K562 (cell line): Measurements from ENCODE around the gene EIPR1. TPM values are rescaled to one million over a fixed set of nuclear protein-coding genes. Genes with fewer than 3 reads are reported as not detected.

Experiments
- ATAC-seq: fragments of 200-7000 bp; cut with Tn5 transposase; 3 replicates; pipeline ENCODE4 v1.9.1; 2020; ENCODE audit warnings: moderate library complexity
- BruUV-seq: library from RNA; stranded (reverse); fragments of 400-500 nt; replicated peaks from 2 replicates; lab custom pipeline; 2021; lab: Mats Ljungman, UMichigan
- CTCF ChIA-PET: fragments of 300-600 bp; formaldehyde crosslinking; extraction: SDS; loops from one replicate; lab custom pipeline; 2021; ENCODE audit warnings: low intra/inter-chr PET ratio; lab: Yijun Ruan, JAX
- POLR2A ChIA-PET: fragments of 300-600, 350-650 bp; sonication (Branson Sonifier 250); formaldehyde crosslinking; extraction: SDS; loops from one replicate; lab custom pipeline; 2021; ENCODE audit warnings: antibody characterized with exemption, inconsistent platforms; lab: Yijun Ruan, JAX
- DNase-seq, 4 experiments: peaks; one replicate each; pipeline versions ENCODE4 v3.0.0 to v3.0.0-alpha.2; 2011 to 2018; ENCODE audit warnings: low spot score in 3 of 4, mixed read lengths in 3 of 4; ENCODE audit errors: extremely low read depth in 1 of 4
- FAIRE-seq: peaks from 2 replicates; lab custom pipeline; 2011; peaks lifted over from hg19 to GRCh38; lab: Jason Lieb, UNC
- H2AFZ ChIP-seq: 2 replicates; pipeline ENCODE4 v1.6.0; 2011; ENCODE audit warnings: low read depth, low read length, control low read depth, inconsistent platforms
- H3K27ac ChIP-seq: fragments of 200-600 bp; 3 replicates; pipeline ENCODE4 v1.8.0; 2011; ENCODE audit warnings: low read depth, mild to moderate bottlenecking, control low read depth, inconsistent platforms, low read length, moderate library complexity, mixed read lengths; ENCODE audit errors: extremely low read depth
- H3K27me3 ChIP-seq, 2 experiments: fragments of 300-600 bp in 1 of 2; 2 replicates in 1 of 2; 3 replicates in 1 of 2; pipeline versions ENCODE4 v1.6.0 to v1.8.0; 2011; ENCODE audit warnings: inconsistent platforms in 2 of 2, low read length in 2 of 2, mild to moderate bottlenecking in 1 of 2, mixed read lengths in 1 of 2, moderate library complexity in 1 of 2; ENCODE audit not compliant: control insufficient read depth in 2 of 2, insufficient read depth in 2 of 2
- H3K36me3 ChIP-seq: fragments of 300-600 bp; 3 replicates; pipeline ENCODE4 v1.8.0; 2011; ENCODE audit warnings: mild to moderate bottlenecking, low read length, inconsistent platforms; ENCODE audit not compliant: control insufficient read depth, insufficient read depth
- H3K4me1 ChIP-seq, 2 experiments: fragments of 200-600 bp in 1 of 2; replicated peaks in 1 of 2; 2 replicates in 1 of 2; 3 replicates in 1 of 2; pipeline versions ENCODE4 v1.5.1 to v1.8.0; 2011; ENCODE audit warnings: inconsistent platforms in 2 of 2, low read length in 2 of 2, mild to moderate bottlenecking in 1 of 2, mixed read lengths in 1 of 2, moderate library complexity in 1 of 2; ENCODE audit not compliant: control insufficient read depth in 2 of 2, insufficient read depth in 2 of 2
- H3K4me2 ChIP-seq: 2 replicates; pipeline ENCODE4 v1.6.1; 2011; ENCODE audit warnings: low read length, control low read depth, inconsistent platforms, mixed read lengths; ENCODE audit not compliant: insufficient read depth
- H3K4me3 ChIP-seq: fragments of 200-600 bp; sonication (generic), shearing (Covaris generic); 2 replicates; pipeline ENCODE4 v1.5.1; 2016; ENCODE audit warnings: control low read depth, inconsistent platforms
- H3K79me2 ChIP-seq: fragments of 200-600 bp; 3 replicates; pipeline ENCODE4 v1.8.0; 2011; ENCODE audit warnings: low read length, inconsistent platforms; ENCODE audit not compliant: control insufficient read depth, insufficient read depth
- H3K9ac ChIP-seq, 2 experiments: 2 replicates each; pipeline versions ENCODE4 v1.6.0 to v1.6.1; 2011; ENCODE audit warnings: low read depth in 2 of 2, low read length in 2 of 2, control low read depth in 1 of 2, inconsistent platforms in 1 of 2, mild to moderate bottlenecking in 1 of 2, mixed read lengths in 1 of 2; ENCODE audit not compliant: insufficient read depth in 1 of 2
- H3K9me1 ChIP-seq: one replicate; pipeline ENCODE4 v1.6.0; 2011; ENCODE audit warnings: inconsistent platforms, mild to moderate bottlenecking, low read length, moderate library complexity; ENCODE audit not compliant: control insufficient read depth, insufficient read depth
- H3K9me3 ChIP-seq: replicated peaks from 2 replicates; pipeline ENCODE4 v1.5.1; 2011; ENCODE audit warnings: low read depth, low read length, inconsistent platforms; ENCODE audit not compliant: control insufficient read depth, insufficient read depth
- H4K20me1 ChIP-seq: replicated peaks from 2 replicates; pipeline ENCODE4 v1.6.1; 2011; ENCODE audit warnings: low read length, inconsistent platforms, mixed read lengths; ENCODE audit not compliant: control insufficient read depth, insufficient read depth
- CREB1 ChIP-seq, 2 experiments: sonication (generic) in 1 of 2; formaldehyde crosslinking in 1 of 2; IDR thresholded peaks; 2 replicates each; pipeline versions ENCODE4 v1.6.1 to v1.8.0; 2012 to 2022; ENCODE audit warnings: inconsistent platforms in 1 of 2, mild to moderate bottlenecking in 1 of 2, missing genetic modification reagents in 1 of 2, moderate library complexity in 1 of 2
- EP300 ChIP-seq: IDR thresholded peaks from 2 replicates; pipeline ENCODE4 v1.6.1; 2012; ENCODE audit warnings: low read length, improper control_type of control experiment
- HOMEZ ChIP-seq: fragments of 250-450 bp; sonication (Bioruptor Pico); IDR thresholded peaks from 2 replicates; pipeline ENCODE4 v1.4.0; 2020; ENCODE audit warnings: mild to moderate bottlenecking, moderate library complexity
- KLF1 ChIP-seq: fragments of 450-650 bp; IDR thresholded peaks from 2 replicates; pipeline ENCODE4 v1.6.1; 2016; ENCODE audit warnings: missing genetic modification characterization, missing compliant biosample characterization
- MITF ChIP-seq: IDR thresholded peaks from 2 replicates; pipeline ENCODE4 v1.6.1; 2014; ENCODE audit warnings: antibody characterized with exemption
- NBN ChIP-seq: fragments of 450-650 bp; IDR thresholded peaks from 2 replicates; pipeline ENCODE4 v1.6.1; 2016; ENCODE audit warnings: low read depth, mild to moderate bottlenecking
- NKRF ChIP-seq: fragments of 450-650 bp; IDR thresholded peaks from 2 replicates; pipeline ENCODE4 v1.6.1; 2016; ENCODE audit warnings: borderline replicate concordance
- PCBP1 ChIP-seq: fragments of 200-400 bp; formaldehyde crosslinking; IDR thresholded peaks from 2 replicates; pipeline ENCODE4 v1.6.1; 2018; ENCODE audit warnings: mild to moderate bottlenecking, low read depth, low read length; ENCODE audit not compliant: poor library complexity, severe bottlenecking
- RB1 ChIP-seq: fragments of 450-650 bp; IDR thresholded peaks from 2 replicates; pipeline ENCODE4 v1.6.1; 2017; ENCODE audit warnings: low read depth, mild to moderate bottlenecking
- SIN3A ChIP-seq, 2 experiments: fragments of 150-350 bp in 1 of 2; IDR thresholded peaks; 2 replicates each; pipeline ENCODE4 v1.6.1; 2011 to 2016; ENCODE audit warnings: borderline replicate concordance in 2 of 2, low read depth in 2 of 2, low read length in 2 of 2, mild to moderate bottlenecking in 2 of 2, moderate library complexity in 2 of 2; ENCODE audit not compliant: control insufficient read depth in 1 of 2
- ZNF583 ChIP-seq: fragments of 250-450 bp; sonication (Bioruptor Pico); IDR thresholded peaks from 2 replicates; pipeline ENCODE4 v1.4.0; 2020
- ZNF707 ChIP-seq: fragments of 250-450 bp; sonication (Bioruptor Pico); conservative IDR thresholded peaks from 2 replicates; pipeline ENCODE4 v1.8.0; 2022; ENCODE audit warnings: inconsistent platforms, mild to moderate bottlenecking, moderate library complexity
- ZNF785 ChIP-seq: fragments of 250-450 bp; sonication (Bioruptor Pico); IDR thresholded peaks from 2 replicates; pipeline ENCODE4 v1.4.0; 2020; ENCODE audit warnings: mild to moderate bottlenecking
- ZNF79 ChIP-seq: fragments of 250-450 bp; sonication (Bioruptor Pico); IDR thresholded peaks from 2 replicates; pipeline ENCODE4 v1.4.0; 2020; ENCODE audit warnings: low read depth, mild to moderate bottlenecking, moderate library complexity
- WGBS: fragments of 100-300 bp; shearing (Covaris generic); methylation state at CpG from one replicate; pipeline ENCODE4 v1.1.6; 2016; ENCODE audit warnings: low coverage, mixed read lengths; ENCODE audit not compliant: insufficient coverage; ENCODE audit errors: missing lambda C conversion rate; 5-methylcytosine and 5-hydroxymethylcytosine counted together
- in situ Hi-C: fragments of 300-500 bp; cut with MboI; formaldehyde crosslinking; loops from 4 replicates; pipeline ENCODE4 v1.15.0; 2018; ENCODE audit warnings: inconsistent platforms, mixed read lengths
- intact Hi-C: fragments of 100-400 bp; cut with micrococcal nuclease; formaldehyde crosslinking; loops from 2 replicates; pipeline ENCODE4 v1.14.2; 2022
- polyA plus RNA-seq, 8 experiments: library from polyadenylated mRNA; depleted of rRNA in 4 of 8; stranded (reverse) in 5 of 8; unstranded in 3 of 8; fragments of >200 nt; fragmentation: Nextera tagmentation in 2 of 8; fragmentation: Illumina TruSeq in 1 of 8; extraction: Ambion mirVana in 2 of 8; extraction: Trizol in 1 of 8; gene quantifications; 2 replicates each; pipeline versions ENCODE4 v1.2.1 to v1.2.3, GENCODE V29; 2011 to 2014; ENCODE audit warnings: inconsistent platforms in 1 of 8, missing spikeins in 1 of 8
- total RNA-seq, 7 experiments: library from RNA; depleted of rRNA in 6 of 7; stranded (reverse); fragments of >200 nt in 6 of 7; fragmentation: Illumina TruSeq in 2 of 7; extraction: Trizol in 2 of 7; gene quantifications; 2 replicates each; pipeline versions ENCODE4 v1.2.1 to v1.2.3, GENCODE V29; 2011 to 2021; ENCODE audit warnings: low replicate concordance in 1 of 7
- TF ChIP-seq, protein P1 (sequence below): fragments of 450-650 bp; IDR thresholded peaks from 2 replicates; pipeline ENCODE4 v1.6.1; 2016; ENCODE audit warnings: mild to moderate bottlenecking

The EIPR1 gene
- total and polyA plus RNA-seq, 9 of the 15 experiments (the other 6 are each of a cell fraction or from before 2014, with no cell fraction given), result 19.9 to 54.4 (median 35.9) TPM

GRCh38 chr2:3411103-3411502 lies 33.5 kb upstream of the EIPR1 start:
- no peaks in the 10 kb centered on the region for H3K9me1 ChIP-seq
- in situ Hi-C loops, result no loop called here
- CTCF ChIA-PET, result no interaction called here
- TF ChIP-seq, protein P1, sequence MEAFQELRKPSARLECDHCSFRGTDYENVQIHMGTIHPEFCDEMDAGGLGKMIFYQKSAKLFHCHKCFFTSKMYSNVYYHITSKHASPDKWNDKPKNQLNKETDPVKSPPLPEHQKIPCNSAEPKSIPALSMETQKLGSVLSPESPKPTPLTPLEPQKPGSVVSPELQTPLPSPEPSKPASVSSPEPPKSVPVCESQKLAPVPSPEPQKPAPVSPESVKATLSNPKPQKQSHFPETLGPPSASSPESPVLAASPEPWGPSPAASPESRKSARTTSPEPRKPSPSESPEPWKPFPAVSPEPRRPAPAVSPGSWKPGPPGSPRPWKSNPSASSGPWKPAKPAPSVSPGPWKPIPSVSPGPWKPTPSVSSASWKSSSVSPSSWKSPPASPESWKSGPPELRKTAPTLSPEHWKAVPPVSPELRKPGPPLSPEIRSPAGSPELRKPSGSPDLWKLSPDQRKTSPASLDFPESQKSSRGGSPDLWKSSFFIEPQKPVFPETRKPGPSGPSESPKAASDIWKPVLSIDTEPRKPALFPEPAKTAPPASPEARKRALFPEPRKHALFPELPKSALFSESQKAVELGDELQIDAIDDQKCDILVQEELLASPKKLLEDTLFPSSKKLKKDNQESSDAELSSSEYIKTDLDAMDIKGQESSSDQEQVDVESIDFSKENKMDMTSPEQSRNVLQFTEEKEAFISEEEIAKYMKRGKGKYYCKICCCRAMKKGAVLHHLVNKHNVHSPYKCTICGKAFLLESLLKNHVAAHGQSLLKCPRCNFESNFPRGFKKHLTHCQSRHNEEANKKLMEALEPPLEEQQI, result no peak
- no peak for TF ChIP-seq ZNF785
- TF ChIP-seq NKRF, result no peak
- TF ChIP-seq ZNF707 (CRISPR knock-in tag), result no peak
- TF ChIP-seq HOMEZ (CRISPR knock-in tag), result no peak
- no peak for TF ChIP-seq NBN
- TF ChIP-seq CREB1 (IDR thresholded peaks at IDR 0.05), result no peak
- no peak for TF ChIP-seq CREB1 (CRISPR knock-in tag; IDR thresholded peaks at IDR 0.05)
- TF ChIP-seq ZNF583 (CRISPR knock-in tag), result no peak
- no peak for TF ChIP-seq PCBP1
- no peak for TF ChIP-seq SIN3A (IDR thresholded peaks at IDR 0.05; ENCODE audit: borderline replicate concordance in 2 of 2, control insufficient read depth in 1 of 2, low read depth in 2 of 2, low read length in 2 of 2)
- TF ChIP-seq RB1, result no peak
- no peak for TF ChIP-seq KLF1 (tag)
- TF ChIP-seq MITF, result no peak
- TF ChIP-seq EP300, result no peak
- TF ChIP-seq ZNF79 (CRISPR knock-in tag), result no peak
- H3K9ac ChIP-seq, result no peak overlapping the region
- no peak for ATAC-seq
- no peak for DNase-seq
- no peaks in the 10 kb centered on the region for H3K27me3 ChIP-seq
- no peak overlapping the region for H3K4me3 ChIP-seq
- no peaks in the 10 kb centered on the region; the same call in 1 of the 2 replicates for H4K20me1 ChIP-seq
- H3K27ac ChIP-seq, result no peak overlapping the region
- no peak overlapping the region for H3K4me2 ChIP-seq
- POLR2A ChIA-PET, result no interaction called here
- no peaks in the 10 kb centered on the region; the same call in 2 of the 3 replicates for H3K79me2 ChIP-seq
- intact Hi-C loops, result no loop called here
- no TSS peak for BruUV-seq
- peaks cover 37% of the 10 kb centered on the region; the same call in 2 of the 3 replicates for H3K36me3 ChIP-seq
- H2AFZ ChIP-seq, result no peak overlapping the region
- H3K9me3 ChIP-seq, result no peaks in the 10 kb centered on the region
- peaks cover 0 to 4% of the 10 kb centered on the region in 2 experiments; a peak in 1 of 5 replicates for H3K4me1 ChIP-seq
- FAIRE-seq, result no peak
- 85% methylated on average over 3 of the region's 3 CpGs for WGBS
